GM12875 (cell line): ENCODE results near the gene ADRB2.

Experiments
- H3K4me3 ChIP-seq: one replicate; pipeline ENCODE4 v1.5.1; 2011; ENCODE audit warnings: low read depth, low read length, control low read depth
- TF ChIP-seq, protein P1 (sequence below): IDR thresholded peaks from 2 replicates; pipeline ENCODE4 v1.5.1; 2011; ENCODE audit warnings: low read depth, mild to moderate bottlenecking, control low read depth, inconsistent platforms, low read length, moderate library complexity, borderline replicate concordance; ENCODE audit not compliant: insufficient read depth

Gene ADRB2

GRCh38 chr5:148860599-148860998 is 34.2 kb downstream of the ADRB2 start:
- H3K4me3 ChIP-seq, result no peak overlapping the region
- TF ChIP-seq, protein P1, sequence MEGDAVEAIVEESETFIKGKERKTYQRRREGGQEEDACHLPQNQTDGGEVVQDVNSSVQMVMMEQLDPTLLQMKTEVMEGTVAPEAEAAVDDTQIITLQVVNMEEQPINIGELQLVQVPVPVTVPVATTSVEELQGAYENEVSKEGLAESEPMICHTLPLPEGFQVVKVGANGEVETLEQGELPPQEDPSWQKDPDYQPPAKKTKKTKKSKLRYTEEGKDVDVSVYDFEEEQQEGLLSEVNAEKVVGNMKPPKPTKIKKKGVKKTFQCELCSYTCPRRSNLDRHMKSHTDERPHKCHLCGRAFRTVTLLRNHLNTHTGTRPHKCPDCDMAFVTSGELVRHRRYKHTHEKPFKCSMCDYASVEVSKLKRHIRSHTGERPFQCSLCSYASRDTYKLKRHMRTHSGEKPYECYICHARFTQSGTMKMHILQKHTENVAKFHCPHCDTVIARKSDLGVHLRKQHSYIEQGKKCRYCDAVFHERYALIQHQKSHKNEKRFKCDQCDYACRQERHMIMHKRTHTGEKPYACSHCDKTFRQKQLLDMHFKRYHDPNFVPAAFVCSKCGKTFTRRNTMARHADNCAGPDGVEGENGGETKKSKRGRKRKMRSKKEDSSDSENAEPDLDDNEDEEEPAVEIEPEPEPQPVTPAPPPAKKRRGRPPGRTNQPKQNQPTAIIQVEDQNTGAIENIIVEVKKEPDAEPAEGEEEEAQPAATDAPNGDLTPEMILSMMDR, result no peak

DNA sequence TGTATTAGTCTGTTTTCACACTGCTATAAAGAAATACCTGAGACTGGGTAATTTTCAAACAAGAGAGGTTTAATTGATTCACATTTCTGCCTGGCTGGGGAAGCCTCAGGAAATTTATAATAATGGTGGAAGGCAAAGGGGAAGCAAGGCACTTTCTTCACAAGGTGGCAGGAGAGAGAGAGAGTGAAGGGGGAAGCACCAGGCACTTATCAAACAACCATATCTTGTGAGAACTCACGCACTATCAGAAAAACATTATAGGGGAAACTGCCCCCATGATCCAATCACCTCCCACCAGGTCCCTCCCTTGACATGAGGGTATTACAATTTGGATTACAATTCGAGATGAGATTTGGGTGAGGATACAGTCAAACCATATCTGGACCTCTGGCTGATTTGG is 34.7 kb downstream of the ADRB2 start:
- TF ChIP-seq, protein P1, result no peak

GRCh38 chr5:148861696-148862095 is 35.3 kb downstream of the ADRB2 start:
- H3K4me3 ChIP-seq, result no peak overlapping the region
- TF ChIP-seq, protein P1, result no peak

More for the DNA sequence above, 34.7 kb downstream of the ADRB2 start:
- no peak overlapping the region for H3K4me3 ChIP-seq

- no peak overlapping the region for H3K4me3 ChIP-seq
Observed at GRCh38 chr5:148864113-148864841, 37.9 kb downstream of the ADRB2 start.

GRCh38 chr5:148866024-148866423 is 39.6 kb downstream of the ADRB2 start:
- TF ChIP-seq, protein P1, result no peak
- no peak overlapping the region for H3K4me3 ChIP-seq

More at GRCh38 chr5:148864113-148864841, 37.9 kb downstream of the ADRB2 start:
- TF ChIP-seq, protein P1, result no peak

GRCh38 chr5:148873120-148873519 is 46.7 kb downstream of the ADRB2 start:
- TF ChIP-seq, protein P1, result no peak
- H3K4me3 ChIP-seq, result no peak overlapping the region
